Measurements from ENCODE around the gene SLC4A9.

SLC4A9 gene

GRCh38 chr5:140363631-140364471 is 3.9 kb downstream of the SLC4A9 start:
- CTCF ChIA-PET, result interaction anchor here (0.6 to 3.6 kb wide), 21 partner anchors 9 to 445 kb away, joined by 3 to 32 read pairs (median 4); partner anchors contain the start of gene HBEGF
- H3K4me3 ChIP-seq (ENCODE audit: low read depth, low read length), result peak overlapping the region; percentile 33
- POLR2A ChIA-PET, result interaction anchor here (1.0 to 1.5 kb wide), 3 partner anchors 17 to 336 kb away, joined by 3 to 5 read pairs (median 4); partner anchors contain the start of genes HBEGF, IK, NDUFA2 and ZMAT2
- no peak overlapping the region; the same call in 1 of the 2 replicates for H3K27ac ChIP-seq (ENCODE audit: extremely low read depth, low read depth, low read length)
- TF ChIP-seq HOXA7 (CRISPR knock-in tag; IDR thresholded peaks at IDR 0.05; ENCODE audit: borderline replicate concordance) (no peak), ZNF266 (tag by site-specific recombination; IDR thresholded peaks at IDR 0.05; ENCODE audit: low read depth) (no peak), ZNF335 (tag by site-specific recombination; conservative IDR thresholded peaks at IDR 0.05) (peak; percentile 59), ZNF426 (tag by site-specific recombination; IDR thresholded peaks at IDR 0.05) (no peak), OVOL3 (tag by site-specific recombination; IDR thresholded peaks at IDR 0.05) (no peak), ZNF26 (tag by site-specific recombination; IDR thresholded peaks at IDR 0.05) (no peak), ZNF19 (tag by site-specific recombination; IDR thresholded peaks at IDR 0.05; ENCODE audit: low read depth) (no peak), ZBTB10 (tag by site-specific recombination; IDR thresholded peaks at IDR 0.05) (0 out of 2 replicates have a peak, but pooled peaks have one; percentile 11)
- H3K36me3 ChIP-seq (ENCODE audit: control insufficient read depth in 2 of 2, insufficient read depth in 1 of 2, low read length in 2 of 2), result no peaks in the 10 kb centered on the region
- no peaks in the 10 kb centered on the region for H3K9me3 ChIP-seq (ENCODE audit: control insufficient read depth, insufficient read depth, low read depth, low read length)
- H3K4me1 ChIP-seq (ENCODE audit: control insufficient read depth, insufficient read depth, low read length), result no peaks in the 10 kb centered on the region

GRCh38 chr5:140364472-140364765 is 4.4 kb downstream of the SLC4A9 start:
- TF ChIP-seq REST (tag by site-specific recombination; IDR thresholded peaks at IDR 0.05) (no peak), ZNF221 (tag by site-specific recombination; IDR thresholded peaks at IDR 0.05; ENCODE audit: borderline replicate concordance) (no peak), ZNF26 (tag by site-specific recombination; IDR thresholded peaks at IDR 0.05) (no peak), ZNF580 (tag by site-specific recombination; IDR thresholded peaks at IDR 0.05) (no peak), ZNF302 (tag by site-specific recombination; IDR thresholded peaks at IDR 0.05; ENCODE audit: low read depth) (no peak), ZNF707 (tag by site-specific recombination; IDR thresholded peaks at IDR 0.05) (no peak), ZNF174 (tag by site-specific recombination; IDR thresholded peaks at IDR 0.05) (no peak), ZNF629 (tag by site-specific recombination; IDR thresholded peaks at IDR 0.05) (no peak), ZNF670 (tag by site-specific recombination; IDR thresholded peaks at IDR 0.05; ENCODE audit: low read depth) (no peak), ZNF138 (tag by site-specific recombination; IDR thresholded peaks at IDR 0.05; ENCODE audit: borderline replicate concordance) (no peak), RBAK (tag by site-specific recombination; IDR thresholded peaks at IDR 0.05) (no peak), ZNF133 (tag by site-specific recombination; IDR thresholded peaks at IDR 0.05) (no peak)
- Histone ChIP-seq H3K9me3 (ENCODE audit: control insufficient read depth, insufficient read depth, low read depth, low read length) (no peaks in the 10 kb centered on the region), H3K27ac (ENCODE audit: extremely low read depth, low read depth, low read length) (no peak overlapping the region), H3K4me3 (ENCODE audit: low read depth, low read length) (no peak overlapping the region), H3K4me1 (ENCODE audit: control insufficient read depth, insufficient read depth, low read length) (no peaks in the 10 kb centered on the region), H3K36me3 (ENCODE audit: control insufficient read depth in 2 of 2, insufficient read depth in 1 of 2, low read length in 2 of 2) (no peaks in the 10 kb centered on the region)
- ChIA-PET POLR2A (no interaction called here), CTCF (interaction anchor here (0.6 to 3.6 kb wide), 9 partner anchors 8 to 569 kb away, joined by 3 to 32 read pairs (median 3); partner anchors contain the start of gene HBEGF)
